ENCODE data around the gene DACH1.

The DACH1 gene

GRCh38 chr13:71488201-71488600 is 378.8 kb downstream of the DACH1 start:
- no peak for DNase-seq (ENCODE audit: low spot score)

- no peak for DNase-seq (ENCODE audit: low spot score)
Observed at GRCh38 chr13:71485913-71486312, 381.1 kb downstream of the DACH1 start.

GRCh38 chr13:71483733-71484132 is 383.3 kb downstream of the DACH1 start:
- DNase-seq (ENCODE audit: low spot score): no peak

GRCh38 chr13:71481501-71481900 is 385.5 kb downstream of the DACH1 start:
- no peak for DNase-seq (ENCODE audit: low spot score)

- DNase-seq (ENCODE audit: low spot score): no peak
Observed at GRCh38 chr13:71481046-71481445, 386.0 kb downstream of the DACH1 start.

- DNase-seq (ENCODE audit: low spot score): no peak
Observed at GRCh38 chr13:71477735-71478134, 389.3 kb downstream of the DACH1 start.

- no peak for DNase-seq (ENCODE audit: low spot score)
Observed at GRCh38 chr13:71474936-71475335, 392.1 kb downstream of the DACH1 start.

- no peak for DNase-seq (ENCODE audit: low spot score)
Observed at GRCh38 chr13:71469626-71470025, 397.4 kb downstream of the DACH1 start.

GRCh38 chr13:71464686-71465085 is 402.3 kb downstream of the DACH1 start:
- DNase-seq (ENCODE audit: low spot score): no peak

- DNase-seq (ENCODE audit: low spot score): no peak
Observed at GRCh38 chr13:71461892-71462291, 405.1 kb downstream of the DACH1 start.

GRCh38 chr13:71460211-71460610 is 406.8 kb downstream of the DACH1 start:
- no peak for DNase-seq (ENCODE audit: low spot score)

GRCh38 chr13:71459708-71460107 is 407.3 kb downstream of the DACH1 start:
- no peak for DNase-seq (ENCODE audit: low spot score)

- DNase-seq (ENCODE audit: low spot score): no peak
Observed at GRCh38 chr13:71457645-71458044, 409.4 kb downstream of the DACH1 start.

GRCh38 chr13:71456136-71456535 is 410.9 kb downstream of the DACH1 start:
- no peak for DNase-seq (ENCODE audit: low spot score)

GRCh38 chr13:71454509-71454908 is 412.5 kb downstream of the DACH1 start:
- DNase-seq (ENCODE audit: low spot score): no peak

- no peak for DNase-seq (ENCODE audit: low spot score)
Observed at GRCh38 chr13:71448080-71448630, 418.8 kb downstream of the DACH1 start.

- no peak for DNase-seq (ENCODE audit: low spot score)
Observed at GRCh38 chr13:71437704-71438103, 429.3 kb downstream of the DACH1 start.

GRCh38 chr13:71430681-71431080 is 436.3 kb downstream of the DACH1 start:
- DNase-seq (ENCODE audit: low spot score): no peak

- no peak for DNase-seq (ENCODE audit: low spot score)
Observed at GRCh38 chr13:71417205-71417604, 449.8 kb downstream of the DACH1 start.

- no peak for DNase-seq (ENCODE audit: low spot score)
Observed at GRCh38 chr13:71412231-71412630, 454.8 kb downstream of the DACH1 start.

GRCh38 chr13:71408416-71408815 is 458.6 kb downstream of the DACH1 start:
- no peak for DNase-seq (ENCODE audit: low spot score)

- no peak for DNase-seq (ENCODE audit: low spot score)
Observed at GRCh38 chr13:71399631-71400215, 467.3 kb downstream of the DACH1 start.

GRCh38 chr13:71396149-71396548 is 470.9 kb downstream of the DACH1 start:
- DNase-seq (ENCODE audit: low spot score): no peak

- no peak for DNase-seq (ENCODE audit: low spot score)
Observed at GRCh38 chr13:71395053-71395452, 472.0 kb downstream of the DACH1 start.

Data from germinal center (tissue), 1 donor.